H1 (cell line): ENCODE results near the gene EIF4A3. TPM values are rescaled to one million over a fixed set of nuclear protein-coding genes. Genes with fewer than 3 reads are reported as not detected.

Experiments used
- CTCF ChIA-PET: fragments of 300-600 bp; sonication (Branson Sonifier 250); formaldehyde crosslinking; loops from one replicate; lab custom pipeline; 2021; ENCODE audit not compliant: partially characterized antibody; lab: Charles Lee
- POLR2A ChIA-PET: fragments of 300-600 bp; sonication (Branson Sonifier 250); formaldehyde crosslinking; loops from one replicate; lab custom pipeline; 2021; ENCODE audit warnings: inconsistent platforms; ENCODE audit not compliant: partially characterized antibody; lab: Charles Lee
- DNase-seq, 2 experiments: peaks; one replicate each; pipeline versions ENCODE4 v3.0.0 to v3.0.0-alpha.2; 2010 to 2022; ENCODE audit warnings: low spot score in 2 of 2, low read depth in 1 of 2, mixed read lengths in 1 of 2
- FAIRE-seq: peaks from 2 replicates; lab custom pipeline; 2011; peaks lifted over from hg19 to GRCh38; lab: Jason Lieb, UNC
- H2AFZ ChIP-seq: 2 replicates; pipeline ENCODE4 v1.8.1; 2012; ENCODE audit warnings: low read length, inconsistent platforms
- H2AK5ac ChIP-seq: 2 replicates; pipeline ENCODE4 v1.6.1; 2013; ENCODE audit warnings: low read depth, low read length
- H2BK120ac ChIP-seq: replicated peaks from 2 replicates; pipeline ENCODE3; 2013; ENCODE audit warnings: low read depth, low read length, inconsistent platforms
- H2BK12ac ChIP-seq: 2 replicates; pipeline ENCODE4 v1.6.1; 2013; ENCODE audit warnings: low read depth, low read length
- H2BK15ac ChIP-seq: 2 replicates; pipeline ENCODE4 v1.6.1; 2013; ENCODE audit warnings: low read length
- H2BK20ac ChIP-seq: 2 replicates; pipeline ENCODE4 v1.6.1; 2013; ENCODE audit warnings: low read length
- H2BK5ac ChIP-seq: 2 replicates; pipeline ENCODE4 v1.6.1; 2013; ENCODE audit warnings: low read depth, low read length
- H3K14ac ChIP-seq: 2 replicates; pipeline ENCODE4 v1.6.1; 2013; ENCODE audit warnings: inconsistent platforms; ENCODE audit not compliant: insufficient read length
- H3K18ac ChIP-seq: 2 replicates; pipeline ENCODE4 v1.6.1; 2013; ENCODE audit warnings: low read length; ENCODE audit errors: extremely low read depth
- H3K23ac ChIP-seq: 2 replicates; pipeline ENCODE4 v1.6.1; 2013; ENCODE audit warnings: inconsistent platforms; ENCODE audit not compliant: insufficient read length
- H3K23me2 ChIP-seq: 2 replicates; pipeline ENCODE4 v1.6.1; 2013; ENCODE audit warnings: low read depth, low read length
- H3K27ac ChIP-seq: 2 replicates; pipeline ENCODE4 v1.6.1; 2011; ENCODE audit warnings: low read depth, low read length, inconsistent platforms
- H3K27me3 ChIP-seq, 4 experiments: replicated peaks in 1 of 4; 1 replicate in 1 of 4; 2 replicates in 3 of 4; pipeline versions ENCODE4 v1.6.1 to v1.8.1; 2011 to 2013; ENCODE audit warnings: low read length in 3 of 4, mild to moderate bottlenecking in 3 of 4, inconsistent platforms in 2 of 4, mixed read lengths in 2 of 4, moderate library complexity in 1 of 4; ENCODE audit not compliant: control insufficient read depth in 3 of 4, insufficient read depth in 3 of 4; ENCODE audit errors: extremely low read depth in 1 of 4
- H3K36me3 ChIP-seq, 4 experiments: 2 replicates each; pipeline versions ENCODE4 v1.6.1 to v1.8.1; 2011 to 2013; ENCODE audit warnings: mild to moderate bottlenecking in 4 of 4, low read length in 3 of 4, moderate library complexity in 2 of 4, control low read depth in 1 of 4, inconsistent platforms in 1 of 4; ENCODE audit not compliant: insufficient read depth in 4 of 4, control insufficient read depth in 2 of 4
- H3K4ac ChIP-seq: replicated peaks from 2 replicates; pipeline ENCODE3; 2013; ENCODE audit warnings: low read length, low read depth, mixed read lengths, inconsistent platforms; ENCODE audit not compliant: insufficient read length
- H3K4me1 ChIP-seq, 4 experiments: replicated peaks in 1 of 4; 1 replicate in 1 of 4; 2 replicates in 3 of 4; pipeline versions ENCODE4 v1.6.1 to v1.8.1; 2011 to 2013; ENCODE audit warnings: low read length in 3 of 4, inconsistent platforms in 2 of 4, mixed read lengths in 1 of 4; ENCODE audit not compliant: insufficient read depth in 4 of 4, control insufficient read depth in 3 of 4
- H3K4me2 ChIP-seq, 2 experiments: 2 replicates each; pipeline versions ENCODE4 v1.6.1 to v1.8.1; 2011 to 2013; ENCODE audit warnings: low read depth in 2 of 2, low read length in 2 of 2, control low read depth in 1 of 2, inconsistent platforms in 1 of 2, mild to moderate bottlenecking in 1 of 2; ENCODE audit not compliant: insufficient read depth in 1 of 2
- H3K4me3 ChIP-seq, 4 experiments: fragments of 200-600, 300-600 bp in 1 of 4; sonication (generic), shearing (Covaris generic), sonication (Bioruptor Twin) in 1 of 4; 2 replicates each; pipeline versions ENCODE4 v1.5.1 to v1.8.1; 2011 to 2016; ENCODE audit warnings: low read length in 4 of 4, low read depth in 3 of 4, control low read depth in 2 of 4, inconsistent platforms in 2 of 4, mild to moderate bottlenecking in 2 of 4, mixed read lengths in 1 of 4, moderate library complexity in 1 of 4; ENCODE audit not compliant: insufficient read depth in 2 of 4; ENCODE audit errors: extremely low read depth in 1 of 4
- H3K56ac ChIP-seq: replicated peaks from 2 replicates; pipeline ENCODE3; 2013; ENCODE audit warnings: low read depth, mild to moderate bottlenecking, mixed read lengths, low read length, inconsistent platforms; ENCODE audit not compliant: insufficient read length
- H3K79me1 ChIP-seq: 2 replicates; pipeline ENCODE4 v1.6.1; 2013; ENCODE audit warnings: low read depth, low read length, control low read depth
- H3K79me2 ChIP-seq, 2 experiments: 2 replicates each; pipeline versions ENCODE4 v1.6.1 to v1.8.1; 2012 to 2013; ENCODE audit warnings: low read length in 2 of 2, mild to moderate bottlenecking in 2 of 2, inconsistent platforms in 1 of 2; ENCODE audit not compliant: insufficient read depth in 2 of 2, control insufficient read depth in 1 of 2
- H3K9ac ChIP-seq, 4 experiments: replicated peaks in 1 of 4; 1 replicate in 1 of 4; 2 replicates in 3 of 4; pipeline versions ENCODE4 v1.6.1 to v1.8.1; 2011 to 2013; ENCODE audit warnings: low read depth in 3 of 4, low read length in 3 of 4, control low read depth in 2 of 4, mild to moderate bottlenecking in 2 of 4, moderate library complexity in 2 of 4, inconsistent platforms in 1 of 4; ENCODE audit errors: extremely low read depth in 1 of 4
- H3K9me3 ChIP-seq, 2 experiments: 2 replicates each; pipeline versions ENCODE4 v1.6.1 to v1.8.1; 2012 to 2013; ENCODE audit warnings: mild to moderate bottlenecking in 2 of 2, moderate library complexity in 2 of 2, control low read depth in 1 of 2, inconsistent platforms in 1 of 2, low read depth in 1 of 2, low read length in 1 of 2, mixed read lengths in 1 of 2; ENCODE audit not compliant: insufficient read depth in 2 of 2
- H4K20me1 ChIP-seq, 2 experiments: replicated peaks in 1 of 2; 2 replicates each; pipeline versions ENCODE3 to v1.8.1; 2011 to 2013; ENCODE audit warnings: inconsistent platforms in 2 of 2, low read length in 2 of 2, mild to moderate bottlenecking in 1 of 2; ENCODE audit not compliant: insufficient read depth in 2 of 2, control insufficient read depth in 1 of 2
- H4K5ac ChIP-seq: 2 replicates; pipeline ENCODE4 v1.6.1; 2013; ENCODE audit warnings: low read length, low read depth, mixed read lengths, inconsistent platforms; ENCODE audit not compliant: insufficient read length
- H4K8ac ChIP-seq: 2 replicates; pipeline ENCODE4 v1.8.0; 2013; ENCODE audit warnings: mild to moderate bottlenecking, moderate library complexity, low read length, inconsistent platforms; ENCODE audit not compliant: insufficient read depth; ENCODE audit errors: extremely low read depth
- H4K91ac ChIP-seq: replicated peaks from 2 replicates; pipeline ENCODE3; 2013; ENCODE audit warnings: low read length, mixed read lengths, inconsistent platforms; ENCODE audit not compliant: insufficient read length
- WGBS, 2 experiments: shearing (Covaris generic) in 1 of 2; methylation state at CpG; one replicate each; pipeline versions ENCODE4 v1.1.6 to v1.1.7; 2013 to 2015; ENCODE audit warnings: low lambda C conversion rate in 2 of 2, mixed read lengths in 2 of 2, inconsistent platforms in 1 of 2, low coverage in 1 of 2, missing lambda C conversion rate in 1 of 2; ENCODE audit not compliant: insufficient replicate concordance in 2 of 2, insufficient coverage in 1 of 2, insufficient read length in 1 of 2; ENCODE audit errors: extremely low coverage in 1 of 2, missing lambda C conversion rate in 1 of 2; 5-methylcytosine and 5-hydroxymethylcytosine counted together
- polyA plus RNA-seq, 7 experiments: library from polyadenylated mRNA; depleted of rRNA in 3 of 7; stranded (reverse) in 5 of 7; unstranded in 2 of 7; fragments of >200 nt in 5 of 7; fragments of 200-250 nt in 2 of 7; gene quantifications; 1 replicate in 5 of 7; 2 replicates in 1 of 7; 4 replicates in 1 of 7; pipeline versions ENCODE4 v1.2.1 to v1.2.3, GENCODE V29; 2011 to 2013; ENCODE audit warnings: missing spikeins in 2 of 7, mixed read lengths in 2 of 7
- total RNA-seq: library from RNA; stranded (reverse); fragmentation: NEBNext Ultra II Directional; extraction: Animal tissue kit (Norgen Biotek cat#: 25700); gene quantifications from 2 replicates; pipeline ENCODE4 v1.2.1, GENCODE V29; 2021

The EIF4A3 gene
- total and polyA plus RNA-seq, 2 of the 8 experiments (the other 6 are each of a cell fraction or from before 2014, with no cell fraction given): 142 to 146 TPM

- H2BK5ac ChIP-seq: no peak overlapping the region
- H2BK20ac ChIP-seq: no peak overlapping the region
- no peak overlapping the region for H3K4me2 ChIP-seq
- peaks cover 3% of the 10 kb centered on the region; the same call in 1 of the 2 replicates for H3K79me1 ChIP-seq
- H3K79me2 ChIP-seq: peaks cover 5 to 11% of the 10 kb centered on the region in 2 experiments; a peak in 3 of 4 replicates
- H4K8ac ChIP-seq: no peak overlapping the region
- H4K91ac ChIP-seq: no peak overlapping the region
- no peak overlapping the region for H2BK15ac ChIP-seq
- no peak overlapping the region for H3K4ac ChIP-seq
- ChIA-PET POLR2A (interaction anchor here (0.5 to 1.1 kb wide), 2 partner anchors 123 to 146 kb away, joined by 3 to 4 read pairs; no protein-coding TSS in a partner anchor), CTCF (interaction anchor here (0.8 to 2.7 kb wide), 5 partner anchors 27 to 166 kb away, joined by 3 to 7 read pairs (median 3); no protein-coding TSS in a partner anchor)
- peaks cover 0 to 3% of the 10 kb centered on the region in 2 experiments for H4K20me1 ChIP-seq
- H3K14ac ChIP-seq: no peak overlapping the region
- no peak for DNase-seq
- WGBS, 2 experiments: 91% methylated on average over 5 of the region's 5 CpGs; no CpG with 5 or more reads in 1 of the 2 experiments
- H3K23me2 ChIP-seq: peaks cover 4% of the 10 kb centered on the region; the same call in 1 of the 2 replicates
- H3K27ac ChIP-seq: no peak overlapping the region
- H3K56ac ChIP-seq: no peak overlapping the region
- H2BK12ac ChIP-seq: no peak overlapping the region
- H2AK5ac ChIP-seq: no peak overlapping the region
- H4K5ac ChIP-seq: no peak overlapping the region
- peaks cover 9 to 17% (median 12%) of the 10 kb centered on the region in 4 experiments for H3K4me1 ChIP-seq
- no peaks in the 10 kb centered on the region; a peak in 1 of 8 replicates for H3K36me3 ChIP-seq
- no peak overlapping the region for H3K23ac ChIP-seq
- H3K18ac ChIP-seq: no peak overlapping the region
- H3K9ac ChIP-seq: no peak overlapping the region
- H2BK120ac ChIP-seq: no peak overlapping the region
- peaks cover 0 to 4% (median 0%) of the 10 kb centered on the region in 4 experiments; a peak in 3 of 7 replicates for H3K27me3 ChIP-seq
- H2AFZ ChIP-seq: no peak overlapping the region
- no peak overlapping the region for H3K4me3 ChIP-seq
- no peak for FAIRE-seq
- peaks cover 6 to 7% of the 10 kb centered on the region in 2 experiments; a peak in 2 of 4 replicates for H3K9me3 ChIP-seq
These were observed 4.4 kb upstream of the EIF4A3 start for GRCh38 chr17:80151333-80151732.
